Naive B cell (primary cell): ENCODE measurements around the gene EPAS1. TPM values are rescaled to one million over a fixed set of nuclear protein-coding genes. Genes with fewer than 3 reads are reported as not detected.
A peak's percentile ranks its signal among the peaks of the same experiment; 100 is the strongest.

Experiments
- ATAC-seq, 2 donors: fragments of 150-1000 bp; cut with Tn5 transposase; 2 replicates each; pipeline ENCODE4 v1.10.0; 2021; ENCODE audit warnings: low read depth in 2 of 2, mild to moderate bottlenecking in 2 of 2, moderate library complexity in 2 of 2
- DNase-seq: peaks from one replicate; pipeline ENCODE4 v3.0.0; 2022
- H3K27ac Mint-ChIP-seq, 6 donors: one replicate each; pipeline ENCODE4 v1.8.0; 2020 to 2022; ENCODE audit warnings: mild to moderate bottlenecking in 6 of 6, mixed read lengths in 6 of 6, moderate library complexity in 5 of 6, inconsistent platforms in 2 of 6
- H3K27me3 Mint-ChIP-seq, 3 donors: one replicate each; pipeline ENCODE4 v1.8.0; 2021 to 2022; ENCODE audit warnings: mixed read lengths in 3 of 3, mild to moderate bottlenecking in 1 of 3
- H3K36me3 Mint-ChIP-seq, 2 donors: one replicate each; pipeline ENCODE4 v1.8.0; 2020 to 2022; ENCODE audit warnings: mixed read lengths in 2 of 2, inconsistent platforms in 1 of 2, mild to moderate bottlenecking in 1 of 2
- H3K4me1 Mint-ChIP-seq, 3 donors: one replicate each; pipeline ENCODE4 v1.8.0; 2020 to 2022; ENCODE audit warnings: mixed read lengths in 3 of 3, inconsistent platforms in 1 of 3, mild to moderate bottlenecking in 1 of 3, moderate library complexity in 1 of 3
- H3K4me3 Mint-ChIP-seq, 8 donors: one replicate each; pipeline ENCODE4 v1.8.0; 2020 to 2022; ENCODE audit warnings: mild to moderate bottlenecking in 8 of 8, mixed read lengths in 8 of 8, moderate library complexity in 8 of 8, inconsistent platforms in 2 of 8
- H3K9me3 Mint-ChIP-seq, 7 donors: one replicate each; pipeline ENCODE4 v1.8.0; 2020 to 2022; ENCODE audit warnings: mixed read lengths in 7 of 7, mild to moderate bottlenecking in 5 of 7, inconsistent platforms in 2 of 7, moderate library complexity in 1 of 7
- polyA plus RNA-seq, 6 donors: library from polyadenylated mRNA; unstranded; fragments of 300-500 nt; fragmentation: Illumina TruSeq; gene quantifications; one replicate each; pipeline ENCODE4 v1.2.3, GENCODE V29; 2021; ENCODE audit warnings: low read depth in 6 of 6

Gene EPAS1
- polyA plus RNA-seq = not detected

DNA sequence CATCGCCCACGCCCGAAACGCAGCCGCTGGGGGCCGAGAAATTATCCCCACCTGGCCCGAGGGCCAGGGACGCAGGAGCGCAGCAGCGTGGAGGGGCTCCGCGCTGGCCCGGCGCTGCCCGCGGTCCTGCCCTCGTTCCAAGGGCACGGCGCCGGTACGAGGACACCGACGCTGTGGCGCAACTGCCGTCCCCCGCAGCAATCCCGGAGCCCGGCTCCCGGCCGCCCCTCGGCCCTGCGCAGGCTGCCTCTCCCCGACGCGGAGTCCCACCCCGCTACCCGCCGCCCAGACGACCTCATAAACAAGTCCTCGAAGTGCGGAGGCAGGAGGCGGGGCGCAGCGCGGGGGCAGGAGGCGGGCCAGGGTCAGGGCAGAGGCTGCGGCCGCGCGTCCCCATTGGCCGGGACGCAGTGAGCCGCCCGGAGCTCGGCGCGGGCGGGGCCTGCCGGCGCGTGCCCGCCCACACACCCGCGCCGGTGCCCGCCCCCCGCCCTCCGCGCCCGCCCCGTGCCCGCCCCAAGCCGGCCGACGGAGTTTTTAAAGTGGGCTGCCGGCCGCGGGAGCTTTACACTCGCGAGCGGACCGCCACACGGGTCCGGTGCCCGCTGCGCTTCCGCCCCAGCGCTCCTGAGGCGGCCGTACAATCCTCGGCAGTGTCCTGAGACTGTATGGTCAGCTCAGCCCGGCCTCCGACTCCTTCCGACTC lies at the start of gene EPAS1:
Gene EPAS1, plus strand, starts transcription at position 568 of the 706 bp plus-strand sequence. CDS start 505 bp downstream, outside the sequence.
- H3K9me3 Mint-ChIP-seq = no peaks in the 10 kb centered on the region

DNA sequence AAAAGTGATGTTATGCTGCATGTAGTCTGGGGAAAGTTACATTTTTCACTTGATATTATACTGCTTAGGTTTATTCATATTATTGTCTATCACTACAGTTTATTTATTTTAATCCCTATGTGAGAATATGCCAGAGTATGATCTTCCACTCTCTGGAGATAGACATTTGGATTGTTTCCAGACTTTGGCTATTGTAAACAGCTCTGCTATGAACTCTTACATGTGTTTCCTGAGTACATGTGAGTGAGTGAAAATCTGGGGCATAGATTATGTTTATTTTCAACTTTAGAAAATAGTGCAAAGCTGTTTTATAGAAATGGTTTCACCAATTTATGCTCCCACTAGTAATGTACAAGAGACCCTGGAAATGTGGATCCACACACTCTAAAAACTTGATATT lies 49.0 kb upstream of the EPAS1 start:
- H3K4me3 Mint-ChIP-seq = no peak overlapping the region
- DNase-seq (no peak), ATAC-seq (no peak)
- H3K4me1 Mint-ChIP-seq = no peaks in the 10 kb centered on the region
- peaks cover 0 to 12% (median 6%) of the 10 kb centered on the region in 3 donors for H3K27me3 Mint-ChIP-seq
- H3K27ac Mint-ChIP-seq = no peak overlapping the region
- no peaks in the 10 kb centered on the region for H3K36me3 Mint-ChIP-seq
- peaks cover 0 to 17% (median 0%) of the 10 kb centered on the region in 7 donors for H3K9me3 Mint-ChIP-seq

More for the DNA sequence above, at the start of gene EPAS1:
- Mint-ChIP-seq H3K4me1 (peaks cover 25 to 42% (median 25%) of the 10 kb centered on the region in 3 donors), H3K27me3 (peaks cover 52 to 57% (median 53%) of the 10 kb centered on the region in 3 donors), H3K36me3 (no peaks in the 10 kb centered on the region), H3K27ac (peak within 1 kb of the TSS in 5 of 6 donors; percentile 36 to 91 (median 87)), H3K4me3 (peak within 1 kb of the TSS; percentile 85 to 96 (median 92))
- DNase-seq (peak; percentile 74), ATAC-seq (peak; percentile 81 to 83)

DNA sequence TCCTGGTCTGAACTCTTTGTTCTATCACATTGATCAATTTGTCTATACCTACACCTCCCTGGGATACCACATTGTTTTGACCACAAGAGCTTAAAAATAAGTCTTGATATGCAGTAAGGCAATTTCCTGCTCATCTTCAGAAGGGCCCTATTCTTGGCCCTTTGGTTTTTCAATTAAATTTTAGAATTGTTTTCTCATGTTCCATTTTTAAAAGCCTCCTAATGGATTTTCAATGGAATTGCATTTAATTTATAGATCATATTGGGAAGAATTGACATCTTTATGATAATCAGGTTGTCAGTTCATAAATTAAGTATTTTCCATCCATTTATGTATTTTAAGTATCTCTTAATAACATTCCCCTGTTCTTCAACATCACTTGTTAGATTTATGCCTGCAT lies 47.6 kb upstream of the EPAS1 start:
- ATAC-seq (no peak), DNase-seq (no peak)
- Mint-ChIP-seq H3K4me3 (no peak overlapping the region), H3K36me3 (no peaks in the 10 kb centered on the region), H3K27ac (peak overlapping the region in 1 of 6 donors; percentile 66), H3K27me3 (peaks cover 0 to 12% (median 6%) of the 10 kb centered on the region in 3 donors), H3K4me1 (no peaks in the 10 kb centered on the region), H3K9me3 (peaks cover 0 to 13% (median 0%) of the 10 kb centered on the region in 7 donors)

DNA sequence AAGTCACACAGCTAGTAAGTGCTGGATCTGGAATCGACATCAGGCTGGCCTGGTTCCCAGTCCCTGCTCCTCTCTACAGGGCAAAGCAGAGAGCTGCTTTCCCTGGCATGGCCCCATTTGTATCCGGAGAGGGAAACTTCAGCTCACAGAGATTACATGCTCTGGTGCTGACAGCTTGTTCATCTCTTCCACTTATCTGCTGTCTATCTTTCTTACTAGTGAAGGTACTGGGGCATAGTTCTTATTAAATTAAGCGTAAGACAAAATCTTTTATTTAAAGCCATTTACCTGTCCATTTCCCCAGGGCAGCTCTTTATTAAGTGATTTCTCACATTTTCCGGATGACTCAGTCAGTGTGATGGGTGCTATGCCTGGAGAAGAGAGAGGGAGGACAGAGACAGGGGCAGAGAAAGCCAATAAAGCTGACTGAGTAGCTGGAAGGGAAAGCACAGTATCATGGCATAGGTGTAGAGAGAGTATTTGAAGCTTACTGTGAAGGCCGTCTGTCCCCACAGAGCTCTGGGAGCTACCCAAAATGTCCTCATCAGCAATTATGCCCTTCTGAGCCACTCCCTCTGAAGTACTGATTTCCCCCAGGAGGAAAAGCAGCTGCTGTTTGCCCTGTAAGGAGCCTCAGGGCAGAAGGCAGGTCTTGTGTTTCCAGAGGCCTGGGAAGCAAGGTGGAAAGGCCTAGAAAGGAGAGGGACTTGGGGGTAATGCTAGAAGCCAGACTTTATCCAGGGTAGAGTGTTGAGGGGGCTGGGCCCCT lies 44.1 kb upstream of the EPAS1 start:
- H3K9me3 Mint-ChIP-seq = peaks cover 0 to 1% (median 0%) of the 10 kb centered on the region in 7 donors
- H3K4me3 Mint-ChIP-seq = no peak overlapping the region
- H3K4me1 Mint-ChIP-seq = no peaks in the 10 kb centered on the region
- no peaks in the 10 kb centered on the region for H3K36me3 Mint-ChIP-seq
- no peak overlapping the region for H3K27ac Mint-ChIP-seq
- ATAC-seq (no peak), DNase-seq (no peak)
- peaks cover 0 to 12% (median 6%) of the 10 kb centered on the region in 3 donors for H3K27me3 Mint-ChIP-seq

DNA sequence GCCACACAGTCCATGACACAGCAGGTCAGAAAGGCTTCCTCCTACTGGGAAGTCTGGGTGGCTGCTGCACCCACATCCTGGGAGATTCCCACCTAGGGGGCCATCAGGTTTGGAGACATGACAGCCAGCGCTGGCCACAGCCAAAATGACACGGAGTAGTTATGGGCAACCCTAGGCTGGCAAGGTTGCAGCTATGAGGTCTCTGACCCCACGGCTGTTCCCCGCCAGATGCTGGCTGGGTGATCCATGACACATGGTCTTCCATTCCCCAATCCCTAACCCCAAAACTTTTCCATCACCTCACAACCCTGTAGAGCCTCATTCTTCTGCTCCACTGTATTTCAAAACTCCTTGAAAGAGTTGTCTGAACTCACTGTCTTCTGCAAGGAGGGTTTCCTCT lies 42.7 kb upstream of the EPAS1 start:
- no peaks in the 10 kb centered on the region for H3K36me3 Mint-ChIP-seq
- ATAC-seq = no peak
- no peaks in the 10 kb centered on the region for H3K9me3 Mint-ChIP-seq
- H3K27ac Mint-ChIP-seq = no peak overlapping the region
- no peaks in the 10 kb centered on the region for H3K4me1 Mint-ChIP-seq
- DNase-seq = no peak
- no peak overlapping the region for H3K4me3 Mint-ChIP-seq
- peaks cover 0 to 15% (median 6%) of the 10 kb centered on the region in 3 donors for H3K27me3 Mint-ChIP-seq

DNA sequence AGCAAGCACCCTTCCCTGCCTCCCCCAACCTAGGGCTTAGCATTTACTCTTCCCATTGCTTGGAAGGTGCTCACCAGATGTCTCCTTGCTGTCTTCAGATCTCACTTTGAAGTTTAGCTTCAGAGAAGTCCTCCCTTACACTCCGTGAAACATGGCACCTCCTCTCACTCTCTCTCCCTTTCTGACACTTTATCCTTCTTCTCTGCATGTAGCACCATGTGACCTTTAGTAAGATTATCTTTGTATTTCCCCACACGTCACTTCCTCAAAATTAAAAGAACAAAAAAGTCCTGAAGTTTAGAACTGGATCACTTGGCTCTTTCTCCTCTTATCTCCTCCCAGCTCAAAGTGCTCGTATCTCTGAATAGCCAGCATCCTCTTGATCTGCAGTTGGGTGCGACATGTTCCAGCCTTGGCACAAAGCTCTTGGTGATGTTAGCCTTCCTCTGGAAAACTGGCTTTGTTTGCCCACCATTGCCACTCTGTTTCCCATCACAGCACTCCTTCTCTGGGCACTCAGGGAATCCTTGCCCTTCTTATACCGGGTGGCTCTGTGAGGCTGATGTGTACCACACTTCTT lies 40.6 kb upstream of the EPAS1 start:
- H3K4me1 Mint-ChIP-seq = no peaks in the 10 kb centered on the region
- H3K27ac Mint-ChIP-seq = no peak overlapping the region
- H3K4me3 Mint-ChIP-seq = no peak overlapping the region
- peaks cover 0 to 6% (median 5%) of the 10 kb centered on the region in 3 donors for H3K27me3 Mint-ChIP-seq
- H3K36me3 Mint-ChIP-seq = no peaks in the 10 kb centered on the region
- no peaks in the 10 kb centered on the region for H3K9me3 Mint-ChIP-seq
- DNase-seq (no peak), ATAC-seq (no peak)

DNA sequence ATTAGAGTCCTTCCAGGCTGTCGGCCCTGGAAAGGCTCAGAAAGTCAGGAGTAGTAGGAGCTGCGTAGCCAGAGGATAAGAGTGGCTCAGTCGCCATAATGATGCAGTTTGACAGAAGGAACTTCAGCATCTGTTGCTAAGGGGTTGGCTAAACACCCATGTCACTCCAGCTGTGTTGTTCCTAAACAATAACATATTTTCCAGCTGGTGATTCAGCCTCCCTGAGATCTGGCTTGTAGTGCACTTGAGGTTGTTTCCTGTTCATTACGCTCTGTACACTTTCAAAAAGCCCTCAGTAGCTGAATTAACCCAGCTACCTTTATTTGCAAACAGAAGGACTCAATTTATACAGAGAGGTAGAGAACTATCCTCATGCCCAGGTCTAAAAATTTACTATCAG lies 39.7 kb upstream of the EPAS1 start:
- Mint-ChIP-seq H3K9me3 (no peaks in the 10 kb centered on the region), H3K36me3 (no peaks in the 10 kb centered on the region), H3K27ac (no peak overlapping the region), H3K4me3 (no peak overlapping the region), H3K4me1 (no peaks in the 10 kb centered on the region), H3K27me3 (peaks cover 0 to 5% (median 5%) of the 10 kb centered on the region in 3 donors)
- ATAC-seq (no peak), DNase-seq (no peak)

DNA sequence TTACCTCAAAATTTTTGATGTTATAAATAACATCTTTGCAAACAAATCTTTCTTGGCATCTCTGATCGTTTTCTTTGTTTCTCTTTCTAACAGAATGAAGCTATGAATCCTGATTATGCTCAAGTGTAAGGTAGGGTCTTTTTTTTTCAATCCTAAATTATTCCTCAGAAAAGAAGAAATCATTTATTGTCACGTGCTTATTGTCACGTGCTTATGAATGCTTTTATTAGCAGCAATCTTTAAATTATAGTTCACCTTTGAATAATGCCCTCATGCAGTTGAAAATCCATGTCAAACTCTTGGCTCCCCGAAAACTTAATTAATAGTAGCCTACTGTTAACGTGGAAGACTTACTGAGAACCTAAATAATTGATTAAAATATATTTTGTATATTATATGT lies 39.2 kb upstream of the EPAS1 start:
- no peak for DNase-seq
- no peaks in the 10 kb centered on the region for H3K9me3 Mint-ChIP-seq
- H3K36me3 Mint-ChIP-seq = no peaks in the 10 kb centered on the region
- H3K27me3 Mint-ChIP-seq = peaks cover 0 to 5% (median under 1%) of the 10 kb centered on the region in 3 donors
- H3K27ac Mint-ChIP-seq = no peak overlapping the region
- H3K4me1 Mint-ChIP-seq = no peaks in the 10 kb centered on the region
- no peak overlapping the region for H3K4me3 Mint-ChIP-seq
- no peak for ATAC-seq

DNA sequence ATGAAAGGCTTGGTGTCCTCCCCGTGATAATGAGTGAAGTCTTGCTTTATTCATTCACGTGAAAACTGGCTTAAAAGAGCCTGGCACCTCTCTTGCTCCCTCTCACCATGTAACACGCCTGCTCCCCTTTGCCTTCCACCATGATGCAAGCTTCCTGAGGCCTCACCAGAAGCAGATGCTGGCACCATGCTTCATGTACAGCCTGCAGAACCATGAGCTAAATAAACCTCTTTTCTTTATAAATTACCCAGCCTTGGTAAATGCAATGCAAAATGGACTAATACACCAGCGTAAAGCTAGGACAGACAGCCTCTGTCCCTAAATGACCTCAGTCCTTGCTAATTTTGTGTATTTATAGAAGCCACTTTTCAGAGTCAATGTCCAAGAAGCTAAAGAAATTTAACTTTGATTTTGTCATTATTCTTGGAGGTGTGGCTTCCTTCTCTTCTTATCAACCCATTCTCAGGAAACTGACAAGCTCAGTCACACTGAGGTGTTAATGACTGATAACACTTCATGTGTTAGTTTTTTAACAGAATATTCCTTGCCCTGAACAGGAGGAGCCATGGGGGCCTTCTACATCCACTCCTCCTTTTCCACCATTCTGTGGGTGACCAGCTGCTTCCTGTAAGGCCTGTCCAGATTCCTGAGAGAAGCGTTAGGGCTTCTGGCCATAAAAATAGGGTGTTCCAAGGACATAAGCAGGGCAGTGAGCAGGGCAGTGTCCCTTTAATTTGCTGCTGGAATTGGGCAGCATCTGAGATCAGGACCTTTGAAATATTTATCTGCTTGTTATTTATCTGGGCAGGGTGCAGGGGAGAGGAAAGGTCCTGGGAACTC lies 38.0 kb upstream of the EPAS1 start:
- ATAC-seq = no peak
- no peaks in the 10 kb centered on the region for H3K36me3 Mint-ChIP-seq
- DNase-seq = no peak
- no peaks in the 10 kb centered on the region for H3K9me3 Mint-ChIP-seq
- H3K27me3 Mint-ChIP-seq = peaks cover 0 to 10% (median 7%) of the 10 kb centered on the region in 3 donors
- no peaks in the 10 kb centered on the region for H3K4me1 Mint-ChIP-seq
- H3K27ac Mint-ChIP-seq = no peak overlapping the region
- no peak overlapping the region for H3K4me3 Mint-ChIP-seq

DNA sequence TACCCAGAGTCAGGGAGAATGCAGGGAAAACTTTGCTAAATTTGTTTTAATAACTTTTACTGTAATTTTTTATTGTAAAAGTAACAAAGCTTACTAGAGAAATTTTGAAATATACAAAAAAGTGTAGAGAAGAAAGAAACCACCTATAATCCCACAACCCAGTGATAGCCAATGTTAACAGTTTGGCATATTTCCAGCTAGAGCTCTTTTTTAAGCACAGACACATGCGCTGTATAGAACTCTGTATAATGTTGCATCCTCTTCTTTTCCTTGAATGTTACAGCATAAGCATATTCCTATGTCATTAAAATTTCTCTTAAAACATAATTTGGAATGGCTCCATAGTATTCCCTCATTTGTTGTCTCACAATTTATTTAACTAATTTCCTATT lies 37.4 kb upstream of the EPAS1 start:
- Mint-ChIP-seq H3K9me3 (no peaks in the 10 kb centered on the region), H3K27me3 (peaks cover 0 to 14% (median 7%) of the 10 kb centered on the region in 3 donors), H3K4me3 (no peak overlapping the region), H3K4me1 (no peaks in the 10 kb centered on the region), H3K27ac (no peak overlapping the region), H3K36me3 (no peaks in the 10 kb centered on the region)
- DNase-seq (no peak), ATAC-seq (no peak)

DNA sequence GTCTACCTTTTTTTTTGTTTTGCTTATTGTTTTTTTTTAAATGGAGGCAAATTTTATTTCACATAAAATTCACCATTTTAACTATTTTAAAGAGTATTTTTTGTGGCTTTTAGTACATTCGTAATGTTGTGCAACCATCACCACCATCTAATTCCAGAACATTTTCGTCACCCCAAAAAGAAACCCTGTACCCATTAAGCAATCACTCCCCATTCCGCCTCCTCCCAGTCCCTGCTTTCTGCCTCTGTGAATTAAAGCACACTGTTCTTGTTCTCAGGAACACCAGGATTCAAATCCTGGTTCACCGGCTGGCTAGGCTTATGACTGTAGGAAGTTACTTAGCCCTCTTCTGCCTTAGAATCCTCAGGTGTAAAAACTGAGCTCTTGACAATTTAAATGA lies 36.9 kb upstream of the EPAS1 start:
- ATAC-seq = no peak
- DNase-seq = no peak
- H3K4me1 Mint-ChIP-seq = no peaks in the 10 kb centered on the region
- H3K27me3 Mint-ChIP-seq = peaks cover 0 to 14% (median 7%) of the 10 kb centered on the region in 3 donors
- H3K27ac Mint-ChIP-seq = no peak overlapping the region
- H3K36me3 Mint-ChIP-seq = no peaks in the 10 kb centered on the region
- H3K4me3 Mint-ChIP-seq = no peak overlapping the region
- no peaks in the 10 kb centered on the region for H3K9me3 Mint-ChIP-seq

DNA sequence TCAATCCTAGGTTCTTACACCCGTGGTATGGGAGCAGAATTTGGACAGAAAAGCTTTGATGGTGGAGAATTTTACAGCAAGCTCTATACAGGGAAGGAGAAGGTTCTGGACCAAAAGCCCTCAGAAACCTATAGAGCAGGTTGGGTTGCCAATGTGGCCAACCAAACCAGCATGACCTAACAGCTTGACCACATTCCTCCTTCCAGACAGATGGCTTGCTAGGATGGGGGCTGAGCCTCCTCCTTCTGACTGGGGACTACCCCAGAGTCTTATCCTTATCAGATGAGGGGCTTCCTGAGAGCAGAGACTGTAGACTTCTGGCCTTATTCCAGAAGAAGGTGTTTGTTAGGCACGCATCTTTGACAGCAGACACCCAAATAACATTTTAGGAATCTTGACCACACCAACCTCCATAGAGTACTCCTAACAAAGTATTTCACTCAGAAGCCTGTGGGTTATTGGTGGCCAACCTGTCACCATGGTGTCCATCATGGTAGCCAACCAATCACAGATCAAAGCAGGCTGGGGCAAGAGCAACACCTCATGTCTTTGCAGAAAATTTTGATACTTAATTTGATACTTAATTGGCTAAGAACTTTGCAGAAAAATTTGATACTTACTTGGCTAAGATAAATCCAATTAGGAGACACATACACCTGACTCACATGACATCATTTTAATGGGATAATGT lies 34.8 kb upstream of the EPAS1 start:
- H3K27ac Mint-ChIP-seq = no peak overlapping the region
- no peaks in the 10 kb centered on the region for H3K36me3 Mint-ChIP-seq
- H3K27me3 Mint-ChIP-seq = peaks cover 0 to 14% (median 7%) of the 10 kb centered on the region in 3 donors
- no peak for DNase-seq
- no peaks in the 10 kb centered on the region for H3K9me3 Mint-ChIP-seq
- peaks cover 0 to 1% (median 0%) of the 10 kb centered on the region in 3 donors for H3K4me1 Mint-ChIP-seq
- no peak overlapping the region for H3K4me3 Mint-ChIP-seq
- no peak for ATAC-seq
